Forelimb muscle (tissue), 1 donor: ENCODE data around the gene CYTL1. TPM values are rescaled to one million over a fixed set of nuclear protein-coding genes. Genes with fewer than 3 reads are reported as not detected.
"Not testable (repeated sequence)": the region's sequence is repeated elsewhere in the genome, so short reads cannot be mapped to it uniquely, and the experiment has no call there.

Source experiments
- DNase-seq: peaks from one replicate; pipeline ENCODE4 v3.0.0-alpha.2; 2013; ENCODE audit warnings: low read depth
- polyA plus RNA-seq: library from polyadenylated mRNA; unstranded; fragments of 120-200 nt; gene quantifications from one replicate; pipeline ENCODE4 v1.2.1, GENCODE V29; 2013; ENCODE audit not compliant: insufficient read length

CYTL1 gene
- polyA plus RNA-seq, 1 donor, result 6.4 TPM

DNA sequence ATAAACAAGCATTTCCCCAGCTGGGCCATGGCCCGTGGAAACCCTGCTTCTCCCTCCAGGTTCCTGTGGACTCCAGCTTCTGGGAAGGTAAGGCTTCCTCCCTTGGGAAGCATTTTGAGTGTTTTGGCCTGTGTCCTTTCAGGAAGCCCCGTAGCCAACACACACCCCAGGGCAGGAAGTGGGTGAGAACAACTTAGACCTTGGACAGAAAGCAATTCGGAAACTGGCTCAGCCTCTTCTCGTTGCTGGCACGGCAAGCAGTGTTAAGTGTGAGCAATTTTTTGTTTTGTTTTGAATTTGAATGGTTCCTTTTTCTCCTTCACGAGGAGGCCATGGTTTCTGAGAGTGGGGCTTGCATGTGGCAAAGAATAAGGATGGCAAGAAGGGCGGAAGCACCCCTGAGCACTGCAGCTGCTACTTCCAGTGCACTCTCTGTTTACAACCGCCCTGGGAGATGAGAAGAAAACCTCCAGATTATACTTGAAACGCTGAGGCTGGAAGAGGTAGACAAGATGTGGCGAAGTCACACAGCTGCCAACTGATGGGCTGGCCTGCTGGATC, 14.1 kb upstream of the CYTL1 start:
- no peak for DNase-seq

DNA sequence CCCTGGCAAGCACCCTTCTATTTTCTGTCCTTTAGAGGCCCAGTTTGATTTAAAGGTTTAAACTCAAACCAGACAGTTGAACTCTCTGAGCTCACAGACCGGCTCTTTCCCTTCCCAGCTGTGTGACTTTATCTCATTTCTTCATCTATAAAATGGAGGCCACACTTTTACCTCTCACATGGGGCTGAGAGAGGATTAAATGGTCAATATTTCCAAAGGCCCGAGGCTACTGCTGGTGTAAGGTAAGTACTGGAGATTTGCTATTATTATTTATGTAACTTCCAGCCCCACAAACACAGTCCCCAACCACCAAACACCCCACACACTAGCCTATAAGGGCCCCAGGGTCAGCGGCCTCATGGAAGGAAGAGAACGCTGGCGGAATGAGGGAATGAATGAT, 13.6 kb upstream of the CYTL1 start:
- no peak for DNase-seq

- no peak for DNase-seq
Observed at GRCh38 chr4:5030927-5031326, 11.7 kb upstream of the CYTL1 start.

GRCh38 chr4:5030221-5030620, 11.0 kb upstream of the CYTL1 start:
- DNase-seq, result no peak

- no peak for DNase-seq
Observed at GRCh38 chr4:5029447-5029846, 10.2 kb upstream of the CYTL1 start.

GRCh38 chr4:5028480-5028879, 9.2 kb upstream of the CYTL1 start:
- no peak for DNase-seq

GRCh38 chr4:5027346-5027745, 8.1 kb upstream of the CYTL1 start:
- DNase-seq, result no peak

DNA sequence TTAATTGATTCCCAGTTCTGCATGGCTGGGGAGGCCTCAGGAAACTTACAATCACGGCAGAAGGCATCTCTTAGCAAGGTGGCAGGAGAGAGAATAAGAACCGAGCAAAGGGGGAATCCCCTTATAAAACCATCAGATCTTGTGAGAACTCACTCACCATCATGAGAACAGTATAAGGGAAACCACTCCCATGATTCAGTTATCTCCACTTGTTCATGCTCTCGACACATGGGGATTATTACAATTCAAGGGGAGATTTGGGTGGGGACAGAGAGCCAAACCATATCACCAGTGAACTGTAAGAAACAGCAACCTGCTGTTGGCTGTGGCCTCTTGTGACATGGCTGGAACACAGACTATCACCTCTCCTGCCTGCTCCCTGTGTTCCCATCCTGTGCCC, 7.1 kb upstream of the CYTL1 start:
- DNase-seq, result no peak

DNA sequence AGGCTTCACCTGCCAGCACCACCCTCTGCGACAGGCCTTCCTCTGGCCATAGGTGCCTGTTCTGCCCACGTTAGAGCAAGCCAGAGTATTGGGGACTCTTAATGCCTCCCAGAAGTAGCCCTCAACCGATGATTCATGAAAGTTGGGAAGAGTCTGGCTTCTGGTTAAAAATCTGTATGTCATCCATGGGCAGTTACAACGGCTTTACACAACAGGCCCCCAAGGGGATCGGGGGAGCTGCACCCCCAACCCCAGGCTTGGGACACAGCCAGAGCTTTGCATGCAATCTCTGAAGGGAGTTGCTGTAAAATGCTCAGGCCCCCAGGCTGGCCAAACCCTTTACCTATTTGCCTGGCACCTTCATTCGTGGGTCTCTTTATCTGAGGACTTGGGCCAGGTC, 5.4 kb upstream of the CYTL1 start:
- DNase-seq, result no peak

- no peak for DNase-seq
Observed at GRCh38 chr4:5021546-5021945, 2.3 kb upstream of the CYTL1 start.

- no peak for DNase-seq
Observed at GRCh38 chr4:5020341-5020740, 1.1 kb upstream of the CYTL1 start.

DNA sequence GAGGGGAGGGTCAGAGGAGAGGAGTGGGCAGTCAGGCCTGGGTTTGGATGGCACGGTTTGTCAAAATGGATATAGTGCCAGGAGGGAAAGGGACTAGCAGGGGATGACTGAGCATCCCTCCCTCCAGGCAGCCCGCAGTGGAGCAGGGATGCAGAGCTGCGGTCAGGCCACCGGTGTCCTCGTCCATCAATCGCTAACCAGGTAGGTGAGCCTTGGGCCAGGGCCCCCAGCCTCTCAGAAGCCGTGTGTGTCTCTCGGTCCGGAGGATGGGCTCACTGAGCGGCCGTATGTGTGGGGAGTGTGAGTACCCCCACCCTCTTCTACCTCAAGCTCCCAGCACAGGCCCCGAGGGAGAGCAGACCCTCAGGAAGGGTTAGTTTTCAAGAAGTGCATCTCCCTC, 538 bp upstream of the CYTL1 start:
- DNase-seq, result no peak

GRCh38 chr4:5018603-5019002, 655 bp downstream of the CYTL1 start:
- no peak for DNase-seq

DNA sequence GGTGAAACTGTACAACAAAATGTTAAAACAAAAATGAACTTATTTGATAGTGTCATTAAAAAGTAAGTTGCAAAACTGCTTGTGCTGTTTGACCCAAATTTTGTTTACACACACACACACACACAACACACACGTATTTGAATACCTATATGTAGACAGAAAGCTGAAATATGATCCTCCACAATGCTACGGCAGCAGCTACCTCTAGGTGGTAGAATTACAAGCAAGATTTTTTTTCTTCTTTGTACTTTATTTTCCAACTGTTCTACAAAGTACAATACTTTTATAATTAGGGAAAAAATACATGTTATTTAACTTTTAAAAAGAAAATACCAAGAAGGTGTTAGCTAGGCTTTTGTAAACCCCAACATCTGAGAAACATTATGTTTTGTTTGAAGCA, 1.2 kb downstream of the CYTL1 start:
- no peak for DNase-seq

- no peak for DNase-seq
Observed at GRCh38 chr4:5014007-5014682, 5.1 kb downstream of the CYTL1 start.

GRCh38 chr4:5012958-5013357, 6.3 kb downstream of the CYTL1 start:
- DNase-seq, result no peak

DNA sequence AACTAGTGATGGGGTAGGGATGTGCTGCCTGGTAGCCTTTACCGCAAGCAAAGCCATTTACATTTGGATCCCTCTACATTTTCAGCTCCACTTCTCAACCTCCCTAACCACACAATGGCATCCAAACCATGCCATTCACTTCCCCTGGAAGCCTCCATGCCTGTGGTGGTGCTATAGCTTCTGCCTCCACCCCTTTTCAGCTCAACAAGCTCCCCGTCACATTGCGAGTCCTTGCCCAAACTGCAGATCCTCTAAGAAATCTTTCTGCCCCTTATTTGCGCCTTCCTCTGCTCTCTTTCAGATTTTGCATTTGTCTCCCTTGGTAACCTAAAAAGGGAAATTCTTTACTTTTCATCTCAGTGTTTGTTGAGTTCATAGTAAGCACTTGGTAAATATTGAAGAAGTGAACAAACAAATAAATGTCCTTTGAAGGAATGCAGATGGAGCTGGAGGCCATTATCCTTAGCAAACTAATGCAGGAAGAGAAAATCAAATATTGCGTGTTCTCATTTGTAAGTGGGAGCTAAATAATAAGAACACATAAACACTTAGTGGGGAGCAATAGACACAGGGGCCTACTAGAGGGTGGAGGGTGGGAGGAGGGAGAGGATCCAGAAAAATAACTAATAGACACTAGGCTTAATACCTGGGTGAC, 6.9 kb downstream of the CYTL1 start:
- no peak for DNase-seq

- no peak for DNase-seq
Observed at GRCh38 chr4:5010984-5011383, 8.3 kb downstream of the CYTL1 start.

DNA sequence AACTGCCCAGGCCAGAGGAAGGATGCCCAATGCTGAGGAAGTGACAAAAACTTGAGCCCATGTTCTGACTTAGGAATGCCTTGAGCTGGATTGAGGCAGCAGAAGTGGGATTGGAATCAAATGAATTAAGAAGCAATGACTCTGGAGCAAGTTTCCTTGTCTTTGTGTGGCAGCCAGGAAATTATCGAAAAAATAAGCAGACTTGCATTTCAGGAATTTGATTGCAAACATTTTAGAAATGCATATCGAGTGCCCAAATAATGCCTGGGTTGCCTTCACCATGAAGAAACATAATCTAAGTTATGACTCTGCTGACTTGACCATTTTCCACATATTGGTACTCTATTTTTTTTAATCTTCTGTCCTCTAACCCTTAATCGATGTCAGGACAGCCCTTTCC, 9.5 kb downstream of the CYTL1 start:
- no peak for DNase-seq

DNA sequence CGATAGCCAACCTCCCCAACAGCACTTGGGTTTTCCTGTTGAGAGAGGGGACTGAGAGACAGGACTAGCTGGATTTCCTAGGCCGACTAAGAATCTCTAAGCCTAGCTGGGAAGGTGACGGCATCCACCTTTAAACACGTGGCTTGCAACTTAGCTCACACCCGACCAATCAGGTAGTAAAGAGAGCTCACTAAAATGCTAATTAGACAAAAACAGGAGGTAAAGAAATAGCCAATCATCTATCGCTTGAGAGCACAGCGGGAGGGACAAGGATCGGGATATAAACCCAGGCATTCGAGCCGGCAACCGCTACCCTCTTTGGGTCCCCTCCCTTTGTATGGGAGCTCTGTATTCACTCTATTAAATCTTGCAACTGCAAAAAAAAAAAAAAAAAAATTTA, 12.3 kb downstream of the CYTL1 start:
- DNase-seq, result not testable (repeated sequence)

DNA sequence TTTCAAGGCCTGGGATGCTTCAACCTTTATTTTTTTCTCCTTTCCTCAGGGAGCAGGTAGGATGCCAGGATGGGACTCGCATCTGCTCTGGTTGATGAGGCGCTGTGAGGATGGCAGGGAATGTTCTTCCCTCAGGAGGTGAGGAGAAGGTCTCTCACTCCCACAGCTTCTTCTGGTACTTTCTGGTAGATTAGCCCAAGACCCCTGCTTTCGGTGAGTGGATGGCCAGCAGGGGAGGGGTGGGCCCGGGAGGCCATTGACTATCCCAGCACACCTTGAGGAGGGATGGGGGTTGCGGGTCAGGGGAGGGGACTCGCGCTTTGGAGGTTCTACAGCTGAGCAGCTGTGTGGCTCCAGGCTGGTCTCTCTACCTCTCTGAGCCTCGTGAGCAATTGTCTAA, 14.8 kb downstream of the CYTL1 start:
- no peak for DNase-seq

DNA sequence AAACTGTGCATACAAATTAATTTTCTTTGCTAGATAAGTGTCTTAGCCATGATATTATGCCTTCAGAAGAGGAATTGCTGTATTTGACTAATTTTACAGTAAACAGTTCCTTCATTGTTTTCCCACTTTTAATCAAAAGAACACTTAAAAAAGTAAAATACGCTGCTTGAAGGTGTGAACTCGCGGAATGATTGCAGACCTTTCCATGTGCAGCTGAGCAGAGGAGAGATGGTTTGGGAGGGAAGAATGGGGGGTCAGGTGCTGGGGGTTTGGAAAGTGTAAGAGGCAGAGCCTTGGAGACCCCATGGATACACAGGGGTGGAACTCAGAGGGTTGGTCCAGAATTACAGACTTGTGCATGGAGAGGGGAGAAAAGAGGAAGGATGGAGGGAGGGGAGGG, 15.3 kb downstream of the CYTL1 start:
- DNase-seq, result no peak

DNA sequence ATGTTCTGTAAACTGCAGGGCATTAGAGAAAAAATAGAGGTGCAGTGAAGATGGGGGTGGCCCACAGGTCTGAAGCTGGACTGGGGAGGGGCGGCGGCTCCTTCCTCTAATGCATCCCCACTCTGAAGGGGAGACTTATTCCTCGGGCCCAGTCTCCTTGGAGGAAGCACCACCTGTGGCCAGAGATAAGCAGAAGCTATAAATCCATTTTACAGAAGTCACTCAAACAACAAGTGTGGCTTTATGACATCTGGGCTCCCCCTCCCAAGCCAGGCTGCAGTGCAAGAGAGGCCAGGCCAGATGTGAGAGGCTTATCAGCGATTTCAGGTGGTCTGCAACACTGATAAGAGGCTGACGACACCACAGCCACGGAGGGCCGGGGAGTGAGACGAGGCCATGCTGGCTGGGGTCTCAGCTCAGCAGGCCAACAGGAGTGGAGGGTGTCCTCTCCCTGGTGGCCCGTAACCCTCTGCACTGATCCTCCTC, 15.8 kb downstream of the CYTL1 start:
- DNase-seq, result no peak
